HL-60/S4 (cell line): ENCODE results near the gene METTL23.

Source experiments
- in situ Hi-C: fragments of 300-500 bp; cut with MboI; formaldehyde crosslinking; loops from 2 replicates; pipeline ENCODE4 v1.14.3; 2022; ENCODE audit warnings: low sequenced_read_pairs

The METTL23 gene, protein sequence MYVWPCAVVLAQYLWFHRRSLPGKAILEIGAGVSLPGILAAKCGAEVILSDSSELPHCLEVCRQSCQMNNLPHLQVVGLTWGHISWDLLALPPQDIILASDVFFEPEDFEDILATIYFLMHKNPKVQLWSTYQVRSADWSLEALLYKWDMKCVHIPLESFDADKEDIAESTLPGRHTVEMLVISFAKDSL

DNA sequence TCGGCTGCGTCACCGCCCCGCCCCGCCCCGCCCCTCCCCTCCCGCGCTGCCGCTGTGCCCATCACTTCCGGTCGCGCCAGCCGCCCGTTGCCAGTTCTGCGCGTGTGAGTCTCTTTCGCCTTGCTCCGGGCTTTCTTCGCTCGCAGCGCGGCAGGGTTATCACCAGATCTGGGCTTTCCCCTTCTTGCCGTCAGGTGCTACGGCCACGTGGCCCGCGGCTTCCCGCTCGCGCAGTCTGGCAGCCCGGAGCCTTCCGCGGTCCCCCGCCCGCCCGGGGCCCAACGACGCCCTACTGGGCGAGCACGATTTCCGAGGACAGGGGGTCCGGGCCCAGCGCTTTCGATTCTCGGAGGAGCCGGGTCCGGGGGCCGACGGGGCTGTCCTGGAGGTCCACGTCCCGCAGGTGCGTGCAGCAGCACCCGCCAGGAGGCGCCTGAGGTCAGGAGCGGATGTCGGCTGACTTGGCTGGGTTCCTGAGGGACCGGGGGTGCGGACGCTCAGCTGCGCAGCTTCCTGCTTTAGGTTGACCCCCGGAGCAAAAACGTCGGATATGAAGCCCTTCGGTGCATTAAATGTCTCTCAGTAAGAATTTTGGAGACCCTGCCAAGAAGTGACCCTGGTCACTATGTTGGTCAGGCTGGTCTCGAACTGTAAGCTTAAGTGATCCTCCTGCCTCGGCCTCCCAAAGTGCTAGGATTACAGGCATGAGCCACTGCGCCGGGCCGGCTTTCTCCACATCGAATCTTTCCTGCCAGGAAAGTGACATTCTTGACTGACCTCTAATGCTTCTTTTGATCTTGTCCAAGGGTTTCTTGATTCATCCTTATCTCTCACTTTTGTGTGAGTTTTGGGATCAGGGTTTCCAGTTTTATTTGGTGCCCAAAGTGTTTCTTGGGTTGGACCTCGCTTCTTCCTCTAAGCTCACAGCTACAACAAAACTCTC, at the start of gene METTL23:
METTL23 (plus strand) TSS at position 64 of the 943 bp plus-strand sequence. CDS start 2,872 bp downstream, outside the sequence.
- in situ Hi-C loops, result no loop called here

DNA sequence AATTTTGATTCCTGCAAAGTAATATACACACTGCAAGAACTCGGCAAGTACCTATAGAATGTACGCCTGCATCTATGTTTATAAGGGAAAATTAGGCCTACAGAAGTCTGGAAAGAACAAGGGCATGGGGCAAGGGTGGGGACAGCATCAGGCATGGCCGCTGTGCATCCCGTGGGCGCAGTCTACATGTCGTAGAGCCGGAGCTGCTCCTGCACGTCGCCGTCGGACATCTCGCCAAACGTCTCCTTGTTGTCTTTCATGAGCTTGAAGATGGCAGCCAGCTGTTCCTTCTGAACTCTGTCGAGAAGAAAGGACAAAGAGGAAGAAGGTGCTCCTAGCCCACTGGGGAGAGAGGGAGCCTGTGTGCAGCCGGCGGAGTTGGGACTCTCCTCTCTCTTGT, 49.2 kb upstream of the METTL23 start:
- in situ Hi-C loops, result no loop called here

DNA sequence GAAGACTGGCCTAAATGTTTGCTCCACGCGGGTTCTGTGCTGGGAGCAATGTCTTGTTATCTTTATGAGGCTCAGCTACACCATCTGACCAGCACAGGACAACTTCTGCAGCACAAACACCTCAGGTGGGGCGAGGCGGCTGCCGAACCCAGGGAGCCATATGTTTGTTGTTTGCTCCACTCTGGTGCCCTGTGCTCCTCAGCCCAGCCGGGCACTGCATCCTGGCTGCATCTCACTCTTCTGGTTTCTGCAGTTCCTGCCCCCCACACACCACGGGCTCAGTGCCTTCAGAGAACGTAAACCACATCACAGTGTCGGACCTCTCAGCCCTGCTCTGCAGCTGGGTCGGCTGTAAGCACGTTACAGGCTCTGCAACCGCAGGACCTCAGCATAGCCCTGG, 48.3 kb upstream of the METTL23 start:
- in situ Hi-C loops, result no loop called here

DNA sequence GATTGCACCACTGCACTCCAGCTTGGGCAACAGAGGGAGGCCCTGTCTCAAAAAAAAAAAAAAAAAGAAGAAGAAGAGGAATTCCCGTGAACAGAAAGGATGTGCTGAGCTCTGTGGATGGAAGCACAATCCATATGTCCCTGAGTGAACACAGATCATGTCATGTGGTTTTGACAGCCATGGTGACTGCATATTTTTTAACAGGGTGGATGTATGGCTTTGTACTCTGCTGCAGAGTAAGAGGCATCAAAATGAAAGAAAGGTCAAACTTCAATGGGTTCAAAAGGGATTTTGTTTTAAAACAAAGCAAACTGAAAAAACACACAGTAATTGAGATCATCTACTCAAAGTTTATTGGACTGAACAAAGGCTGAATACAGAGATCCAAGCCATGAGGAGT, 47.4 kb upstream of the METTL23 start:
- in situ Hi-C loops, result no loop called here

DNA sequence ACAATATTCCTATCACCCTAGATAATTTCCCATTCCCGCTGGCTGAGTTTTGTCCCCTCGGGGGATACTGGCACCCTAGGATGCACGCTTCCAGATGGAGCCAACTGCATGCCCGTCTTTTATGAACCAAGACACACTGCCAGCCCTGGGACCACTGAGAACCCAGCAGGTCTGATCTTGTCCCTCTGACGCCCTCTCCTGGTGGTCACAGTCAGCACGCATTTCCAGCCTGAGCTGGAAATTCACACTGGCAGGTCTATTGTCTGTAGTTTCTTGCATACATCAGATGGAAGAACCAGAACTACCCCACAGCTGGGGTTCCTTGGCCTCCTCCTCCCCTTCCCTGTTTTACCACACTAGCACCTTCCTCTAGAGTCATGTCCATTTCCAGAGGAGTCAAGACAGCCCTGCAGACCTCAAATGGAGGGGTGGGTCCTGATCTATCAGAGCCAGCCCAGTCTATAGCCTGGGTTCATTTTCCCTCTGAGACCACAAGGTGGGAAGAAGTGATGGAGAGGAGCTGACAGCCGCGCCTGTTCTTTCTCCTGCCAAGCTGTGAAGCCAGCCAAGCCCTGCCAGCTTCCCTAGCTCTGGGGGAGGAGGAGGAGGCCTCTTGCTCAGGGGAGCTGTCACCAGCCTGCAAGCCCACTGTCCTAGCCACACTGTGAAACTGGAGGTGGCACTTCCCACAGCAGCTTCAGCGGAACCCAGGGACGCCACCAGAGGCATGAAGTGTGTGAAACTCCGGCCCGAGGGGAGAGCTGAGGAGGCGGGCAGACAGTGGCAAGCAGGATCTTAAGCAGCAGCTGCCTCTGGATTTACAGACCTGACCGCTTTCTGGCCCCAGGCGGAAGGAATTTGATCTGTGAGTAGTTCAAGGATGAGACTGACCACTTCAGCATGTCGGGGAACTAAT, 45.2 kb upstream of the METTL23 start:
- in situ Hi-C loops, result no loop called here

DNA sequence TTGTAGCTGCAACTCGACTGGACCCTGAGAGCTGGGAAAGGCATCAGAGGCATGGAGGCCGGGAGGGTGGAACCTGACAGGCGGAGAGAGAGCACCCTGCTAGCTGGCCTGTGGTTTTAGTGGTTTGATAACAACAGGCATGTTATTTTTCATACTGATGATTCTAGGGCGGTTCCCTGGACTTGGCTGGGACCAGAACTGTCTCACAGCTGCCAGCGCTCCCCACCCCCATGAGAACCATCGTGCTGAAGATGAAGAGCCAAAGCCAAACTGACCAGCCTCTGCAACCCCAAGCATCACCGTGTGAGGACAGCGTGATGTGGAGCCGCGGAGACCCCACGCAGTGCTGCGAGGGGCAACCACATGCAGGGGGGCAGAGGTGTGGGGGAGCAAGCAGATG, 44.3 kb upstream of the METTL23 start:
- in situ Hi-C loops, result no loop called here

DNA sequence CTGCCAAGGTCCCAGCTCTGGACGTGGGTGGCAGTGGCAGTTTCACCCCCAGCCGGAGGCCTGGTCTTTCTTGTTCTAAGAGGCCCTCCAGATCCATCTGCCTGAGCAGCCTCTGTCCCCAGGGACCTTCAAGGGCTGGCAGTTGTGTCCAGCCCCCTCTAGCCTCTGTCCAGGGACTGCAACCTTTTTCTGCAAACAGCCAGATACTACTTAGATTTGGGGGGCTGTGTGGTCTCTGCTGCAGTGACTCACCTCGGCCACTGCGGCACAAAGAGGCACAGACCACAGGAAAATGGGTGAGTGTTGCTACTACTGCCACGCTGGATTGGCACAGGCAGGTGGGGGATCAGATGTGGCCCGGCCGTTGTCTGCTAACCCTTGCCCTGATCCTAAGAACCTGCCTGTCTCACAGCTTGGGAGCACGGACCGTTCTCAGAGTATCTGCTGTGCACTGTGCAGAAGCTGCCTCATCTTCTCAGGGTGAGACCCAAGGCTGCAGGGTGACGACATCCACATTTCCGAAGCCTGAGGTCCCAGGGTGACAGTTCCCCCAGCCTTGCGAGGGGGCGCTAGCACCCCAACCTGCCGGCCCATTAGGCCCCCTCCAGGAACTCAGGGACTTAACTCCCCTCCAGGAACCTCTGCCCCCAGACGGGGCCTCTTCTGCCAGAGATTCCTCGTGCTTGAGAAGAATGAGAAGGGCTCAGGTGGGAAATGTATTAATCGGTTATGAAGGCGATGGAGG, 43.5 kb upstream of the METTL23 start:
- in situ Hi-C loops, result no loop called here

DNA sequence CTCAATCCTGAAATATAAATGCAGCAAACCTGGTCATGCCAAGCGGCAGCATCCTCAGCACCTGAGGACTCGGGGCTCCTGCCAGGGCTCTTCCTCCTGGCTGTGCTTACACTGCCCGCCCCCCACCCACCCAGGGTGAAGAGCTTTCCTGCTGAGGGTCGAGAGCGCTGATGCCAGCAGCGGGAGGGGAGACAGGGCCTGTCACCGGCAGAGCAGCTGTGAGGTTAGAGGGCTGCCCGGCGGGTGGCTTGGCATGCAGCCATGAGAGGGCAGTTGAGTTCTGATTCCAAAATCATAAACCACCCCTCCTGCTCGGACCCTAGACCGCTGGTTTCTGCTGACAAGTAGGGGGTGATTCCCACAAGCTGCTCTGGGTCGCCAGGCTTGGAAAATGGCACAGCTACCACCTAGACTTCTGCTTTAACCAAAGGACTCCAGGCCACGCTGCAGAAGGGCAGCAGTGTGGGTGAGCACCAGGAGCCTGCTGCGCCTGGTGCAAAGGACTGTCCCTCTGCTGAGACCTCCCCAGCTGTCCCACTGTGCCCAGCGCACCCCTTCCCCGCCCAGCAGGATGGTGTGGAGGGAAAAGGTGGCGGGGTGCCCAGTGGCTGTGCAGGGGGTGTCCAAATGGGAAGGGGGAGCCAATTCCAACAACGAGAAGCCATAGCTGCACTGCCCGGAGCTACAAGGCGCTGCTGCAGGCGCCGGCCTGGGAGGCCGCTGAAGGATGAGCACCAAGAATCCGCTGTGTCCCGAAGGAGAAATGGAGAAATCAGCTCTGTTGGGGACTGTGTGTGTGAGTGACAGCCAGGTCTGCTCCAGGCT, 42.5 kb upstream of the METTL23 start:
- in situ Hi-C loops, result no loop called here

DNA sequence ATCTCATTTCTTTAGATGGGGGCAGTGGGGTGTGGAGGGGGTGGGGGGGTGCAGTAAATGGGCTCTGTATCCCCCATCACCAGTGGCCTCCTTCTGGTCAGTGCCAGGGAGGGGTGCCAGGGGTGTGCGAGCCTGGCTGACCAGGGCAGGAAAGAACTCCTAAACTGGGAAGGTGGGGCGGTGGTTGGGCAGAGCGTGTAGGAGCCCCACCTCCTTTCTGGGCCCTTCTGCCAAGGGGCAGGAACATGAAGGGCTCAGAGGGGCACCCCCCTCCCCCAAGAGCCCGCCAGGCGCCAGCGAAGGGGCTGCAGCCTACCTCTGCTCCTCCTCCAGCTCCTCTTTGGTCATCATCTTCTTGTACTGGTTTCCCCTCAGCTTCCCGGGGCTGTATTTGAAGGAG, 41.9 kb upstream of the METTL23 start:
- in situ Hi-C loops, result no loop called here

DNA sequence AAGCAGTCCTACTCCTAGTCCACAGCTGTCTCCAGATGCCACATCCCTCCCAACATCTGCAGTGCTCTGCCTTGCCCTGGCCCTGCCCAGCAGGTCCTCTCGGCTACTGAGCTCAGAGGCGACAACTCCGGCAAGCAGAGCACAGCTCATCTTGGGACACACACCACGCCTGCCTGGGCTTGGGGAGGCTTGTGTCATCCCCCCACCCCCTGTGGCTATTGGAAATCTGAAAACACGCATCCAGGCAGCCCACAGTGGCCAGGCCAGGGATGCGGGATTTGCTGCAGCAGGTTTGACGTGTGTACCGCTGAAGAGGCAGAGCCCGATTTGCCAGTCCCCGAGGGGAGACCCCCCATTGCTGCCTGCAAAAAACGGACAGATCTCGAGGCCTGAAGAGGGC, 41.3 kb upstream of the METTL23 start:
- in situ Hi-C loops, result no loop called here

DNA sequence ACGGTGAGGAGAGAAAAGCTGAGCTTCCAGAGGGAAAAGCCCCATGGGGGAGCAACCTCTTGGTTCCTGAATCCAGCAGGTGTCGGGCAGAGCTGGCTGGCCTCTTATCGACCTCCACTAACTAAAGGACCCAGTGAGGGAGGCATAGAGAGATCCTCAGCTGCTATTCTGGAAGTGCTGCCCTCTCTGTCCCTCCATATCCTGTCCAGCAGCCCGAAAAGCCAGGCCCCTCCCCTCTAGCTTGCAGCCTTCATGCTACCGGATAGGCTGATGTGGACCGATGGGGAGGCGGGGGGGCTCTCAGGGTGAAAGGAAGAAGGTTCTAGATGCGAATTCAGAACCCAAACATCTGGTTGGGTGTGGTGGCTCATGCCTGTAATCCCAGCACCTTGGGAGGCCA, 40.8 kb upstream of the METTL23 start:
- in situ Hi-C loops, result no loop called here

DNA sequence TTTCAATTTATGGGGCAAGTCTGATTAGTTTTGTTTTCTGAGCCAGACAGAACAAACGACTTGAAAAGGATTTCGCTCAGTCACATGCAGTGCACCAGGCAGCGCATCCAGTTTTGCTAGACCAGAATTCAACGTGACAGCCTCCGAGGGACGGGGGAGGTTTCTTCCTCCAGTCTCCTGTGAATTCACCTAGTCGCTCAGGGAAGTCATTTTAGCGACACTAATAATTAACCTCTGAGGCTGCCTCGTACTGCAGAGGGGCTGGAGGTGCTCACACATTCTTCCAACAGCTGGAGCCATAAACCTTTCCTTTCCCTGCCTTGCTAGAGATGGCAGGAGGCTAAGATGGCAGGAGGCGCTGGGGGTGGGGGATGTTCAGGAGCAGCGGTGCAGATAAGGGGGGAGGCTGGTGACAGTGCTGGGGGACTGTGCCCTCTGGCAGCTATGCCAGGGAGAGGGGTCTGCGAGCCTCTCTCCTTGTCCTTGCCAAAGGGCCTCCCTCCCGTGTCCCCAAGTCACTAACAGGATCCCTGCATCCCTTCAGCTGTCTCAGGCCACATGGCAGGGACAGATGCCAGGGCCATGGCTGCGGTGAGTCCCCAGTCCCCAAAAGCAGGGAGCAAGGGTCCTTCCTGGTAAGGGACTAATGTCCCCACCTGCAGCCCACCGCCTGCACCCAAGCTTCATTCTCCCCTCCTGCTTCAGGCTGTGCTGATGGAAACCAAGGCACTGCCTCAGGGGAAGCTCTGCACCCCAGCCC, 39.9 kb upstream of the METTL23 start:
- in situ Hi-C loops, result no loop called here

DNA sequence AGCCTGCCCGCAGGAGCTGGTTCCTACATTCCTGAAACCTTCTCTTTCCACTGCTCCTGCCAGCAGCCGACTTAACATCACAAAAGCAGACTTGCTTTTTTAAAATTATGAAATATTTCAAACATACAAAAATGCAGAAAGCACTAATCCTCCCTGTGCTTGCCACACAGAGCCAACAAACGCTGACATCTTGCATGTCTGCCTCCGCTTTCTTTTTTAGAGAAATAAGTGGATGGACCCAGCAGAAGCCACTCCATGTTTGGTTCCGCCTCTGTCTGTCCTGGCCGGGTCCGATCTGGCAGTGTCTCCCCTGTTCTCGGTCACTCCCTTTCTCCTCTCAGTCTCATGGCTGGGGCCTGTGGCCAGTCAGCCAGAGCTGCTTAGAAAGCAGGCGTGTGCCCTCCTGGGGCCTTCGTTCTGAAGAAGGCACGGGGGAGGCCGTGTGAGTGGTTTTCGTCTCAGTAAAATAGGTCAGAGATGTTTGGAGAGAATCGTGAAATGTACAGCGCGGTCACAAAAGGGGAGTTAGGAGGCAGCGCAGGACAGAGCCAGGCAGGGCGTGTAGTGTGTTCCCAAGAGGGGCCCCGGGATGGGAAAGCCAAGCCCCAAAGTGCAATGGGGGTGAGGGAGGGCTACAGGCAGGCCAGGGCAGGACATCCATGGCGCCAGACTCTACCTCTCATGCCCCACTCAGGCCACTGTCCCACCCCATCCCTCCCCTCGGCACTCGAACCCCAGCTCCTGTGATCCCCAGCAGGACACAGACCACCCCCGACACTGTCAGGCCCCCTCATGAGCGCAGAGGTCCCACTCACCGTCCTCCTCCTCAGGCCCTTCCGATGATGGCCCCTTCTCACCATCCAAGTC, 39.1 kb upstream of the METTL23 start:
- in situ Hi-C loops, result no loop called here

DNA sequence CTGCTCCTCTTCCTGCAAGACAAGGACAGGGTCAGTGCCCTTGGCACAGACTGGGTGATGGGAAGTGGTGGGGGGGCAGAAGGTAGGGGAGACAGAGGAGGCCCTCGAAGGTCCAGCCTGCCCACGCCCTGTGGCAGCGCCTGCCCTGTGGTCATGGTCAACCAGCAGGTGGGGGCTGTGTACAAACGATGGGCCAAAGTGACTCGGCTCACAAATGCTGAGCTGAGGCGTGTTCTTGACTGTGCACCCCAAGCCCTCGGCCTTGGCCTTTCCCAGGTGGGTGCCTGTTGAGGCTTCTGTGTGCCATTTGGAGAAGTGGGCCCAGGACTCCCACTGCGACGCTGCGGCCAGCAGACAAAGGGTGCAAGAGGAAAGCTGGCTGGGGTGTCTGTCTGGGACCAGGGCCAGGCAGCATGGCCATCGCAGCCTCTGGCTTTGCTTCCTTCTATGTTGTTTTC, 38.4 kb upstream of the METTL23 start:
- in situ Hi-C loops, result no loop called here

DNA sequence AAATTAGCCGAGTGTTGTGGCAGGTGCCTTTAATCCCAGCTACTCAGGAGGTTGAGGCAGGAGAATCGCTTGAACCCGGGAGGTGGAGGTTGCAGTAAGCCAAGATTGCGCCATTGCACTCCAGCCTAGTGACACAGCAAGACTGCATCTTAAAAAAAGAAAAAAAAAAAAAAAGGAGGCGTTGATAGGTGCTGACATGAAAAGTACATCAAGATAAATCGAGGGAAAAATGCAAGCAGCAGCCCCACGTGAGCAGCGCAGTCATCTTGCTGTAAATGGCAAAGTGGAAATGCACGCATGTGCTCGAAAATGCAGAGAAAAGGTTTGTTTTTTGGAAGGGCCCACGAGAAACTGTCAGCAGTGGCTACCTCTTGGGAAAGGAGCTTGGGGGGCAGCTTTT, 36.8 kb upstream of the METTL23 start:
- in situ Hi-C loops, result no loop called here

DNA sequence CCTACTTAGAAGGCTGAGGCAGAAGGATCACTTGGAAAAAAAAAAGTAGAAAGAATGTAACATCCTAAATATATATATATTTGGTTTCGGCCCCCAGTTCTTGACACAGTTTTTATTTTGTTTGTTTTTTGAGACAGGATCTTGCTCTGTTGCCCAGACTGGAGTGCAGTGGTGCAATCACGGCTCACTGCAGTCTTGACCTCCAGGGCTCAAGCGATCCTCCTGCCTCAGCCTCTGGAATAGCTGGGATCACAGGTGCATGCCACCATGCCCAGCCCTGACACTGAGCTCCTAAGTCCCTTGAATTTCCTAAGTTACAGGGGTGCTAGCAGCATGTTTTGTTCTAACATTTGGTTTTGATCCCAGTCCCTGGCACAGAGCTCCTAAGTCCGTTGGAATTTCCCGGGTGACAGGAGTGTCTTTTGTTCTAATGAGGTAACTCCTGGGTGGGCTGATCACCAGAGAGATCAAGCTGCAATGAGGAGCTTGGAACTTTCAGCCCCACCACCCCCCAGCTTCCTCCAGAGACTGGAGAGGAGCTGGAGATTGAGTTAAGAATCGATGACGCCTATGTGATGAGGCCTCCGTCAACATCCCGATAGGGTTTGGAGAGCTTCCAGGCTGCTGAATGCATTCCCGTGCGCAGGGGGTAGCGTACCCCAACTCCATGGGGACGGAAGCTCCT, 35.9 kb upstream of the METTL23 start:
- in situ Hi-C loops, result no loop called here

DNA sequence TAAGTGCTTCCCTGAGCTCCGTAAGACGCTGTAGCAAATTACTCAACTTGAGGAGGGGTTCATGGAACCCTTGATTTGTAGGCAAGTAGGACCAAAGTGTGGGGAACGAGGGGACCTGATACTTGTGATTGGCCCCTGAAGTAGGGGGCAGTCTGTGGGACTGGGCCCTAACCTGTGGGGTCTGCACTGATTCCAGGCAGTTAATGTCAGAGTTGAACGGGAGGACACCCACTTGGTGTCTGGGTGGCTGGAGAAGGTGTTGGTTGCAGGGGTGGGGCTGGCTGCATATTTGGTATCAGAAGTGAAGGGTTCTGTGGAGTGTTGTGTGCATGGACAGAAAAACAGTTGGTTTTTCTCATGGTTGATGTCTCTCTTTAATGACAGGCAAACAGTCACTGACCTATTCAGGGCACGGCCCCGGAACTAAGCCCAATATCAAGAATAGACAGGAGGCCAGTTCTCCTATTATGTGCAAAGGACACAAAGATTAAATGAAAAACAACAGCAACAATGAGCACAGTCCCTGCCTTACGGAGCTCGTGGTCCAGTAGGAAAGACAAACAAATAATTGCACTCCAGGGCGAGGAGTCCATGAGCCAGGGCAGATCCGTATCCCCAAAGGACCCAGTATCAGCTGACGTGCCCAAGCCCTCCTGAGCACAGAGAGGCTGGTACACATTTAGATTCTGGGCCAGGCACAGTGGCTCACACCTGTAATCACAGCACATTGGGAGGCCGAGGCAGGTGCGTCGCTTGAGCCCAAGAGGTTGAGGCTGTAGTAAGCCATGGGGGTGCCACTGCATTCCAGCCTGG, 35.1 kb upstream of the METTL23 start:
- in situ Hi-C loops, result no loop called here
